K562 (cell line): ENCODE data around the gene ZNF280D. TPM values are rescaled to one million over a fixed set of nuclear protein-coding genes. Genes with fewer than 3 reads are reported as not detected.

Experiments
- ATAC-seq: fragments of 200-7000 bp; cut with Tn5 transposase; 3 replicates; pipeline ENCODE4 v1.9.1; 2020; ENCODE audit warnings: moderate library complexity
- BruUV-seq: library from RNA; stranded (reverse); fragments of 400-500 nt; replicated peaks from 2 replicates; lab custom pipeline; 2021; lab: Mats Ljungman, UMichigan
- CTCF ChIA-PET: fragments of 300-600 bp; formaldehyde crosslinking; extraction: SDS; loops from one replicate; lab custom pipeline; 2021; ENCODE audit warnings: low intra/inter-chr PET ratio; lab: Yijun Ruan, JAX
- POLR2A ChIA-PET: fragments of 300-600, 350-650 bp; sonication (Branson Sonifier 250); formaldehyde crosslinking; extraction: SDS; loops from one replicate; lab custom pipeline; 2021; ENCODE audit warnings: antibody characterized with exemption, inconsistent platforms; lab: Yijun Ruan, JAX
- DNase-seq, 4 experiments: peaks; one replicate each; pipeline versions ENCODE4 v3.0.0 to v3.0.0-alpha.2; 2011 to 2018; ENCODE audit warnings: low spot score in 3 of 4, mixed read lengths in 3 of 4; ENCODE audit errors: extremely low read depth in 1 of 4
- FAIRE-seq: peaks from 2 replicates; lab custom pipeline; 2011; peaks lifted over from hg19 to GRCh38; lab: Jason Lieb, UNC
- H2AFZ ChIP-seq: 2 replicates; pipeline ENCODE4 v1.6.0; 2011; ENCODE audit warnings: low read depth, low read length, control low read depth, inconsistent platforms
- H3K27ac ChIP-seq: fragments of 200-600 bp; 3 replicates; pipeline ENCODE4 v1.8.0; 2011; ENCODE audit warnings: low read depth, mild to moderate bottlenecking, control low read depth, inconsistent platforms, low read length, moderate library complexity, mixed read lengths; ENCODE audit errors: extremely low read depth
- H3K27me3 ChIP-seq, 2 experiments: fragments of 300-600 bp in 1 of 2; 2 replicates in 1 of 2; 3 replicates in 1 of 2; pipeline versions ENCODE4 v1.6.0 to v1.8.0; 2011; ENCODE audit warnings: inconsistent platforms in 2 of 2, low read length in 2 of 2, mild to moderate bottlenecking in 1 of 2, mixed read lengths in 1 of 2, moderate library complexity in 1 of 2; ENCODE audit not compliant: control insufficient read depth in 2 of 2, insufficient read depth in 2 of 2
- H3K36me3 ChIP-seq: fragments of 300-600 bp; 3 replicates; pipeline ENCODE4 v1.8.0; 2011; ENCODE audit warnings: mild to moderate bottlenecking, low read length, inconsistent platforms; ENCODE audit not compliant: control insufficient read depth, insufficient read depth
- H3K4me1 ChIP-seq, 2 experiments: fragments of 200-600 bp in 1 of 2; replicated peaks in 1 of 2; 2 replicates in 1 of 2; 3 replicates in 1 of 2; pipeline versions ENCODE4 v1.5.1 to v1.8.0; 2011; ENCODE audit warnings: inconsistent platforms in 2 of 2, low read length in 2 of 2, mild to moderate bottlenecking in 1 of 2, mixed read lengths in 1 of 2, moderate library complexity in 1 of 2; ENCODE audit not compliant: control insufficient read depth in 2 of 2, insufficient read depth in 2 of 2
- H3K4me2 ChIP-seq: 2 replicates; pipeline ENCODE4 v1.6.1; 2011; ENCODE audit warnings: low read length, control low read depth, inconsistent platforms, mixed read lengths; ENCODE audit not compliant: insufficient read depth
- H3K4me3 ChIP-seq: fragments of 200-600 bp; sonication (generic), shearing (Covaris generic); 2 replicates; pipeline ENCODE4 v1.5.1; 2016; ENCODE audit warnings: control low read depth, inconsistent platforms
- H3K79me2 ChIP-seq: fragments of 200-600 bp; 3 replicates; pipeline ENCODE4 v1.8.0; 2011; ENCODE audit warnings: low read length, inconsistent platforms; ENCODE audit not compliant: control insufficient read depth, insufficient read depth
- H3K9ac ChIP-seq, 2 experiments: 2 replicates each; pipeline versions ENCODE4 v1.6.0 to v1.6.1; 2011; ENCODE audit warnings: low read depth in 2 of 2, low read length in 2 of 2, control low read depth in 1 of 2, inconsistent platforms in 1 of 2, mild to moderate bottlenecking in 1 of 2, mixed read lengths in 1 of 2; ENCODE audit not compliant: insufficient read depth in 1 of 2
- H3K9me1 ChIP-seq: one replicate; pipeline ENCODE4 v1.6.0; 2011; ENCODE audit warnings: inconsistent platforms, mild to moderate bottlenecking, low read length, moderate library complexity; ENCODE audit not compliant: control insufficient read depth, insufficient read depth
- H3K9me3 ChIP-seq: replicated peaks from 2 replicates; pipeline ENCODE4 v1.5.1; 2011; ENCODE audit warnings: low read depth, low read length, inconsistent platforms; ENCODE audit not compliant: control insufficient read depth, insufficient read depth
- H4K20me1 ChIP-seq: replicated peaks from 2 replicates; pipeline ENCODE4 v1.6.1; 2011; ENCODE audit warnings: low read length, inconsistent platforms, mixed read lengths; ENCODE audit not compliant: control insufficient read depth, insufficient read depth
- ESRRB ChIP-seq: fragments of 250-450 bp; sonication (Bioruptor Pico); IDR thresholded peaks from 2 replicates; pipeline ENCODE4 v1.5.0; 2020; ENCODE audit warnings: mild to moderate bottlenecking, moderate library complexity, borderline replicate concordance
- MEIS2 ChIP-seq: fragments of 450-650 bp; IDR thresholded peaks from 2 replicates; pipeline ENCODE4 v1.6.1; 2014; ENCODE audit warnings: mild to moderate bottlenecking; ENCODE audit not compliant: partially characterized antibody
- MYBL2 ChIP-seq, 2 experiments: fragments of 450-650 bp in 1 of 2; sonication (generic) in 1 of 2; formaldehyde crosslinking in 1 of 2; IDR thresholded peaks; 2 replicates each; pipeline versions ENCODE4 v1.6.1 to v1.8.1; 2017 to 2022; ENCODE audit warnings: borderline replicate concordance in 1 of 2, inconsistent platforms in 1 of 2, low read depth in 1 of 2, mild to moderate bottlenecking in 1 of 2, missing genetic modification reagents in 1 of 2, moderate library complexity in 1 of 2
- PPARD ChIP-seq: fragments of 250-450 bp; sonication (Bioruptor Pico); IDR thresholded peaks from 2 replicates; pipeline ENCODE4 v1.8.0; 2022; ENCODE audit warnings: inconsistent platforms, mild to moderate bottlenecking, moderate library complexity
- SMAD3 ChIP-seq: fragments of 450-650 bp; formaldehyde crosslinking; conservative IDR thresholded peaks from 2 replicates; pipeline ENCODE4 v1.4.0; 2020; ENCODE audit warnings: mild to moderate bottlenecking
- ZC3H11A ChIP-seq: IDR thresholded peaks from 2 replicates; pipeline ENCODE4 v1.6.1; 2012; ENCODE audit warnings: low read depth, low read length, improper control_type of control experiment
- WGBS: fragments of 100-300 bp; shearing (Covaris generic); methylation state at CpG from one replicate; pipeline ENCODE4 v1.1.6; 2016; ENCODE audit warnings: low coverage, mixed read lengths; ENCODE audit not compliant: insufficient coverage; ENCODE audit errors: missing lambda C conversion rate; 5-methylcytosine and 5-hydroxymethylcytosine counted together
- in situ Hi-C: fragments of 300-500 bp; cut with MboI; formaldehyde crosslinking; loops from 4 replicates; pipeline ENCODE4 v1.15.0; 2018; ENCODE audit warnings: inconsistent platforms, mixed read lengths
- intact Hi-C: fragments of 100-400 bp; cut with micrococcal nuclease; formaldehyde crosslinking; loops from 2 replicates; pipeline ENCODE4 v1.14.2; 2022
- polyA plus RNA-seq, 8 experiments: library from polyadenylated mRNA; depleted of rRNA in 4 of 8; stranded (reverse) in 5 of 8; unstranded in 3 of 8; fragments of >200 nt; fragmentation: Nextera tagmentation in 2 of 8; fragmentation: Illumina TruSeq in 1 of 8; extraction: Ambion mirVana in 2 of 8; extraction: Trizol in 1 of 8; gene quantifications; 2 replicates each; pipeline versions ENCODE4 v1.2.1 to v1.2.3, GENCODE V29; 2011 to 2014; ENCODE audit warnings: inconsistent platforms in 1 of 8, missing spikeins in 1 of 8
- total RNA-seq, 7 experiments: library from RNA; depleted of rRNA in 6 of 7; stranded (reverse); fragments of >200 nt in 6 of 7; fragmentation: Illumina TruSeq in 2 of 7; extraction: Trizol in 2 of 7; gene quantifications; 2 replicates each; pipeline versions ENCODE4 v1.2.1 to v1.2.3, GENCODE V29; 2011 to 2021; ENCODE audit warnings: low replicate concordance in 1 of 7
- TF ChIP-seq, protein P1 (sequence below): sonication (generic); formaldehyde crosslinking; IDR thresholded peaks from 2 replicates; pipeline ENCODE4 v1.8.1; 2023; ENCODE audit warnings: mild to moderate bottlenecking, missing genetic modification reagents

The ZNF280D gene
- total and polyA plus RNA-seq, 9 of the 15 experiments (the other 6 are each of a cell fraction or from before 2014, with no cell fraction given) = 8.3 to 21.8 (median 18.4) TPM

DNA sequence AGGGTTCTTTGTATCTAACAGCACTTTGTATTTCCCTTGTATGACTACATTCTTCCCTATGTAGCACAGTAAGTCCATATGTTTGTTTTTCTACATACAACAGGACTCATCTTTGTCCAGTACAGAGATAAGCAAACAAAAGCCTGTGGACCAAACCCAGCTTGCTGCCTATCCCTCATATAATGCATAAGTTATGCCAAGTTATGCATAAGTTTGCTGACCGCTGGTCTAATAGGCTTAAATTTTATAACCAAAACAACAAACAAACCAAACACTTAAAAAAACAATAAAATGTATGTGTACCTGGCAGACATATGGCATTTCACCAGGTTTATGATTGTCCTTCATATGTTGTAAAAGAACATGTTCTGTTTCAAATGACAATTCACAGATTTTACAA lies 56.0 kb downstream of the ZNF280D start:
- BruUV-seq = no TSS peak
- Histone ChIP-seq H4K20me1 (no peaks in the 10 kb centered on the region), H3K27ac (no peak overlapping the region), H3K9me1 (no peaks in the 10 kb centered on the region), H3K79me2 (no peaks in the 10 kb centered on the region), H3K4me3 (no peak overlapping the region), H2AFZ (no peak overlapping the region), H3K9me3 (no peaks in the 10 kb centered on the region), H3K36me3 (no peaks in the 10 kb centered on the region; the same call in 2 of the 3 replicates), H3K4me1 (no peaks in the 10 kb centered on the region; a peak in 1 of 5 replicates), H3K27me3 (no peaks in the 10 kb centered on the region), H3K9ac (no peak overlapping the region), H3K4me2 (no peak overlapping the region)
- DNase-seq (no peak), FAIRE-seq (no peak), ATAC-seq (no peak)
- in situ Hi-C loops (no loop called here), intact Hi-C loops (no loop called here)
- ChIA-PET POLR2A (interaction anchor here (0.7 kb wide), 1 partner anchor 9 kb away, joined by 3 read pairs; no protein-coding TSS in a partner anchor), CTCF (no interaction called here)
- 67% methylated on average over 1 of the region's 1 CpG for whole genome bisulfite sequencing
- TF ChIP-seq ZC3H11A (no peak), SMAD3 (CRISPR knock-in tag) (no peak), MYBL2 (IDR thresholded peaks at IDR 0.05; ENCODE audit: low read depth) (no peak), MYBL2 (CRISPR knock-in tag; IDR thresholded peaks at IDR 0.05; ENCODE audit: borderline replicate concordance) (no peak)

DNA sequence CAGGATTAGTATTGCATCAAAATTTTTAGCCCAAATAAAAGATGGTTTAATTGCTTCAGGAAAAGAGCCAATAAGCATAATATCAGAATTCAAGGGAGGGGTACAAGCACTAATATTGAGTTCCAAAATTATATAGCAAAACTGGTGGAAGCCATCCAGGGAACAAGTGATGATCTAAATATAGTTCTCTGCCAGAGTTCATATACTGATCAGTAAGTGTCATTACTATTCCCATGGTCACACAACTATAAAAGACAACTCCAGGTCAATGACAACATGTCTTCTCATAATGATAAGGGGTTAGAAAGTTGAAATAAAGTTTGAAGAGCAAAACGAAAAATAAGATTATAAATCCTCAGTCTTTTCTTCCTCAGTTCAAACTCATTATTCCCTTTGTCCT lies 57.4 kb downstream of the ZNF280D start:
- intact Hi-C loops (no loop called here), in situ Hi-C loops (no loop called here)
- no peaks in the 10 kb centered on the region for H3K79me2 ChIP-seq
- no peaks in the 10 kb centered on the region for H4K20me1 ChIP-seq
- TF ChIP-seq, protein P1, sequence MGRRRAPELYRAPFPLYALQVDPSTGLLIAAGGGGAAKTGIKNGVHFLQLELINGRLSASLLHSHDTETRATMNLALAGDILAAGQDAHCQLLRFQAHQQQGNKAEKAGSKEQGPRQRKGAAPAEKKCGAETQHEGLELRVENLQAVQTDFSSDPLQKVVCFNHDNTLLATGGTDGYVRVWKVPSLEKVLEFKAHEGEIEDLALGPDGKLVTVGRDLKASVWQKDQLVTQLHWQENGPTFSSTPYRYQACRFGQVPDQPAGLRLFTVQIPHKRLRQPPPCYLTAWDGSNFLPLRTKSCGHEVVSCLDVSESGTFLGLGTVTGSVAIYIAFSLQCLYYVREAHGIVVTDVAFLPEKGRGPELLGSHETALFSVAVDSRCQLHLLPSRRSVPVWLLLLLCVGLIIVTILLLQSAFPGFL (CRISPR knock-in tag) = no peak
- TF ChIP-seq PPARD (no peak), MEIS2 (no peak), ESRRB (CRISPR knock-in tag) (no peak)
- CTCF ChIA-PET = no interaction called here
- H3K4me2 ChIP-seq = no peak overlapping the region
- H3K9me1 ChIP-seq = no peaks in the 10 kb centered on the region
- no peaks in the 10 kb centered on the region for H3K27me3 ChIP-seq
- ATAC-seq (no peak), FAIRE-seq (no peak), DNase-seq (no peak)
- no peak overlapping the region for H2AFZ ChIP-seq
- no TSS peak for BruUV-seq
- no peak overlapping the region for H3K4me3 ChIP-seq
- WGBS = 0% methylated on average over 1 of the region's 1 CpG
- no peaks in the 10 kb centered on the region; a peak in 1 of 5 replicates for H3K4me1 ChIP-seq
- H3K36me3 ChIP-seq = no peaks in the 10 kb centered on the region; the same call in 2 of the 3 replicates
- no peak overlapping the region for H3K9ac ChIP-seq
- H3K27ac ChIP-seq = no peak overlapping the region
- POLR2A ChIA-PET = no interaction called here
- no peaks in the 10 kb centered on the region for H3K9me3 ChIP-seq
